HCT116 (cell line): ENCODE measurements around the gene PLCB2. TPM values are rescaled to one million over a fixed set of nuclear protein-coding genes. Genes with fewer than 3 reads are reported as not detected.

Experiments used
- ATAC-seq: fragments of 200-7000 bp; cut with Tn5 transposase; 2 replicates; pipeline ENCODE4 v1.9.1; 2020; ENCODE audit warnings: mild to moderate bottlenecking, moderate library complexity
- BruUV-seq: library from RNA; stranded (reverse); fragments of 400-500 nt; replicated peaks from 2 replicates; lab custom pipeline; 2021; lab: Mats Ljungman, UMichigan
- CTCF ChIA-PET: fragments of 300-600 bp; sonication (Branson Sonifier 250); formaldehyde crosslinking; loops from one replicate; lab custom pipeline; 2021; ENCODE audit warnings: antibody characterized with exemption; lab: Charles Lee
- POLR2A ChIA-PET: fragments of 300-600, 350-600 bp; sonication (Branson Sonifier 250); formaldehyde crosslinking; loops from one replicate; lab custom pipeline; 2021; ENCODE audit warnings: antibody characterized with exemption; lab: Charles Lee
- RAD21 ChIA-PET, 2 experiments: fragments of 300-600 bp; sonication (Branson Sonifier 250); formaldehyde crosslinking; loops; one replicate each; lab custom pipeline; 2023; ENCODE audit warnings: low total read pairs in 2 of 2; ENCODE audit not compliant: uncharacterized antibody in 2 of 2, unreplicated experiment in 2 of 2, low non-redundant PET in 1 of 2; lab: Charles Lee
- DNase-seq: peaks from one replicate; pipeline ENCODE4 v3.0.0-alpha.2; 2010; ENCODE audit warnings: low read depth, low spot score
- H2AFZ ChIP-seq: fragments of 200-600 bp; shearing (Covaris generic), sonication (generic); 2 replicates; pipeline ENCODE4 v1.6.1; 2017; ENCODE audit warnings: low read depth, mixed run types, mixed read lengths, antibody characterized with exemption, low read length; ENCODE audit not compliant: poor library complexity, severe bottlenecking
- H3K27ac ChIP-seq: 2 replicates; pipeline ENCODE4 v1.5.1; 2012; ENCODE audit warnings: low read depth, low read length
- H3K27me3 ChIP-seq: fragments of 200-600 bp; sonication (generic); 2 replicates; pipeline ENCODE4 v1.6.1; 2016; ENCODE audit warnings: mixed run types, low read length, mixed read lengths; ENCODE audit not compliant: insufficient read depth
- H3K36me3 ChIP-seq, 2 experiments: fragments of 200-500 bp in 1 of 2; fragments of 200-600 bp in 1 of 2; sonication (Bioruptor generic) in 1 of 2; sonication (generic) in 1 of 2; 2 replicates each; pipeline versions ENCODE4 v1.5.1 to v1.6.1; 2014 to 2016; ENCODE audit warnings: low read length in 2 of 2, inconsistent platforms in 1 of 2, mixed read lengths in 1 of 2, mixed run types in 1 of 2; ENCODE audit not compliant: insufficient read depth in 2 of 2, control insufficient read depth in 1 of 2
- H3K4me1 ChIP-seq, 2 experiments: fragments of 200-600 bp in 1 of 2; sonication (generic) in 1 of 2; 2 replicates each; pipeline versions ENCODE4 v1.5.1 to v1.6.1; 2012 to 2017; ENCODE audit warnings: low read length in 2 of 2, inconsistent platforms in 1 of 2, mild to moderate bottlenecking in 1 of 2, mixed read lengths in 1 of 2, mixed run types in 1 of 2, moderate library complexity in 1 of 2; ENCODE audit not compliant: insufficient read depth in 2 of 2, control insufficient read depth in 1 of 2
- H3K4me2 ChIP-seq: fragments of 200-600 bp; sonication (generic); 2 replicates; pipeline ENCODE4 v1.6.1; 2017; ENCODE audit warnings: mixed run types, low read length, mixed read lengths
- H3K4me3 ChIP-seq, 2 experiments: fragments of 200-600 bp in 1 of 2; sonication (generic) in 1 of 2; replicated peaks in 1 of 2; 2 replicates each; pipeline ENCODE4 v1.5.1; 2011 to 2016; ENCODE audit warnings: low read length in 2 of 2, control low read depth in 1 of 2, low read depth in 1 of 2, mild to moderate bottlenecking in 1 of 2, mixed read lengths in 1 of 2, mixed run types in 1 of 2
- H3K79me2 ChIP-seq: fragments of 200-600 bp; sonication (generic); 2 replicates; pipeline ENCODE4 v1.6.1; 2017; ENCODE audit warnings: mild to moderate bottlenecking, mixed run types, low read length, moderate library complexity, mixed read lengths; ENCODE audit not compliant: insufficient read depth
- H3K9ac ChIP-seq: fragments of 200-600 bp; sonication (generic); 2 replicates; pipeline ENCODE4 v1.6.1; 2016; ENCODE audit warnings: low read length, mixed read lengths
- H3K9me2 ChIP-seq: fragments of 200-600 bp; sonication (generic), shearing (Covaris generic); 2 replicates; pipeline ENCODE4 v1.6.1; 2017; ENCODE audit warnings: mixed run types, mild to moderate bottlenecking, moderate library complexity; ENCODE audit not compliant: insufficient read depth
- H3K9me3 ChIP-seq, 2 experiments: fragments of 200-500 bp in 1 of 2; fragments of 200-600 bp in 1 of 2; sonication (Bioruptor generic) in 1 of 2; sonication (generic) in 1 of 2; 2 replicates each; pipeline ENCODE4 v1.6.1; 2014 to 2017; ENCODE audit warnings: low read length in 2 of 2, mixed read lengths in 2 of 2, inconsistent platforms in 1 of 2, low read depth in 1 of 2, mild to moderate bottlenecking in 1 of 2, mixed run types in 1 of 2, moderate library complexity in 1 of 2; ENCODE audit not compliant: control insufficient read depth in 1 of 2, insufficient read depth in 1 of 2
- H4K20me1 ChIP-seq: fragments of 200-600 bp; sonication (generic), shearing (Covaris generic); 2 replicates; pipeline ENCODE4 v1.6.1; 2017; ENCODE audit warnings: mixed run types, mild to moderate bottlenecking, moderate library complexity; ENCODE audit not compliant: insufficient read depth
- CBX3 ChIP-seq: IDR thresholded peaks from 2 replicates; pipeline ENCODE4 v1.6.1; 2012; ENCODE audit warnings: low read depth
- EGR1 ChIP-seq: IDR thresholded peaks from 2 replicates; pipeline ENCODE4 v1.6.1; 2012; ENCODE audit warnings: low read depth
- POLR2A ChIP-seq: IDR thresholded peaks from 2 replicates; pipeline ENCODE4 v1.7.0; 2011; ENCODE audit warnings: borderline replicate concordance; ENCODE audit not compliant: insufficient read depth, insufficient read length; ENCODE audit errors: extremely low read depth
- POLR2AphosphoS5 ChIP-seq: IDR thresholded peaks from 2 replicates; pipeline ENCODE4 v1.6.1; 2011; ENCODE audit warnings: mild to moderate bottlenecking, low read depth, low read length, moderate library complexity
- YY1 ChIP-seq: IDR thresholded peaks from 2 replicates; pipeline ENCODE4 v1.6.1; 2011; ENCODE audit warnings: low read length, low read depth, moderate library complexity, mild to moderate bottlenecking; ENCODE audit not compliant: insufficient replicate concordance; ENCODE audit errors: extremely low read depth
- ZBTB33 ChIP-seq: IDR thresholded peaks from 2 replicates; pipeline ENCODE4 v1.6.1; 2011; ENCODE audit warnings: mild to moderate bottlenecking, low read length, moderate library complexity; ENCODE audit not compliant: insufficient replicate concordance; ENCODE audit errors: extremely low read depth
- intact Hi-C: fragments of 100-400 bp; cut with micrococcal nuclease; formaldehyde crosslinking; loops from 2 replicates; pipeline ENCODE4 v1.10.0; 2022
- total RNA-seq: library from RNA; stranded (reverse); gene quantifications from one replicate; pipeline ENCODE4 v1.2.1, GENCODE V29; 2021; ENCODE audit not compliant: unreplicated experiment

The PLCB2 gene
- total RNA-seq, 1 experiment from 2014 or later, result 2.8 TPM

- no peak overlapping the region for H2AFZ ChIP-seq
- H3K9ac ChIP-seq, result no peak overlapping the region
- TF ChIP-seq ZBTB33, result no peak
- no peak for TF ChIP-seq POLR2AphosphoS5
- TF ChIP-seq YY1, result no peak
- TF ChIP-seq EGR1, result no peak
- TF ChIP-seq POLR2A, result no peak
- no peak for TF ChIP-seq CBX3
- TF ChIP-seq, all 23 proteins: peak for 0
- CTCF ChIA-PET, result interaction anchor here (1.3 kb wide), 1 partner anchor 14 kb away, joined by 3 read pairs; no protein-coding TSS in a partner anchor
- POLR2A ChIA-PET, result no interaction called here
- H3K79me2 ChIP-seq, result no peaks in the 10 kb centered on the region
- no peak overlapping the region for H3K4me2 ChIP-seq
- no peaks in the 10 kb centered on the region for H3K27me3 ChIP-seq
- DNase-seq (no peak), ATAC-seq (no peak)
- intact Hi-C loops, result no loop called here
- no peaks in the 10 kb centered on the region for H3K9me3 ChIP-seq
- H3K4me1 ChIP-seq, result peaks cover 10 to 41% of the 10 kb centered on the region in 2 experiments
- no peaks in the 10 kb centered on the region for H3K36me3 ChIP-seq
- BruUV-seq, result no TSS peak
- no peak overlapping the region for H3K27ac ChIP-seq
- no peaks in the 10 kb centered on the region for H3K9me2 ChIP-seq
- RAD21 ChIA-PET, result no interaction called here
- no peak overlapping the region for H3K4me3 ChIP-seq
- H4K20me1 ChIP-seq, result no peaks in the 10 kb centered on the region
Observed at GRCh38 chr15:40242213-40242599, 65.5 kb downstream of the PLCB2 start.
